NCI-H345 treated with DMSO at 0.1 percent for 48 hours (cell line): ENCODE measurements around the gene SPRED2.

ENCODE experiments used
- DNase-seq: peaks from one replicate; lab custom pipeline; 2025; ENCODE audit not compliant: unreplicated experiment; lab: John Stamatoyannopoulos, UW

SPRED2 gene

DNA sequence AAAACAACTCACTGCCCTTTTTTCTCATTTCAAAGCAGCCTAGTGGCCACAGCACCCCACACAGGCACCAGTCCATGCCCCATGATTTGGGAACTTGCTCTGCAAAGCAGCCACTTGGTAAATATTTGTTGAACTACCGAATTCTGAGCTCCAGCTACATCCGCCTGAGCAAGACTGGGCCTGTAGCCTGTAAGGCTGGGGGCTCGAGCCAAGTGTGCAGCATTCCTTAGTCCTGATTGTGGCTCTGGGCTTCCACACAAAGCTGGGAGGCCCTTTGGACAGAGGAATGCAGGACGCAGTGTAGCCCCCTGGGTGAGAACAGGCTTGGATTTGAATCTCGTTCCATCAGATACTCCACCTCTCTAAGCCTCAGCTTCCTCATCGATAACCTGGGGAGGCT, 116.3 kb downstream of the SPRED2 start:
- DNase-seq, result no peak

DNA sequence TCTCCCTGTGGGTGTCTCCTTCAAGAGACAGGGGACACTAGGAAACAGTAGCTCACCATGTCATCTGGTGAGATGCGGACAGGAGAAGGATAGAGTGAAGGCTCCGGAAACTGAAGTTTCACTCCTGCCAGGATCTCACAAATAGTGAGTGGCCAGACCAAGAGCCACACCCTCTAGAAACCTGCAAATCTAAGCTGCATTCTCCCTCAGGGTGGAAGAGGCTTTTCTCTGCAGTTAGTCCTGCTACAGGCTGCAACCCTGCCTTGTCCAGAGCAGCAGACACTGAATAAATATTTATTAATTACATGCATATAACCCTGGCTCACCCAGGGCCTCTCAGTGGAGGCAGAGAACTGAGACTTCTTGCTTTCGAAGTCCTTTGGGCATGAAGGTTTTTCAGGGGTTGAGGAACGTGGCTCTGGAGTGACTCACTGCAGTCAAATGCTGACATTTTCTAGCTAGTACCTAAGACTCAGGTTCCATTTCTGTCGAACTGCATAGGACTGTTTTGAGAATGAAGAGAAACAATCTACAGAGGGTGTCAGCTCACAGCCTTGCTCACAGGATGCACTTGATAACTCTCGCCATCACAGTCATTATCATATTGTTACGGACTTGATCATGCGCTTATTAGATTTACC, 117.5 kb downstream of the SPRED2 start:
- no peak for DNase-seq

DNA sequence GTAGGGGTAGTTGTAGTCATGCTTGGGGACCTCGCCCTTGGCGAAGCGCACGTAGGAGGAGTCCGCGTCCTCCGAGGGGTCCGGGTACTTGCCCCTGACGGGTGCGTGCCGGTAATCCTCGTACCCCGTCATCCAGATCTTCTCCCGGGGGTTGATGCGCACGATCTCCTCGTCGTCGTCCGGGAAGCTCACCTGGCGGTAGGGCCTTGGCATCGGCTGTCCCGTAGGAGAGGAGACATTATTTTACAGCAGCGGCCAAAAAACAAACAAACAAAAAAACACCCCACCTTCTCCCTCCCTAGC, 118.5 kb downstream of the SPRED2 start:
- no peak for DNase-seq

DNA sequence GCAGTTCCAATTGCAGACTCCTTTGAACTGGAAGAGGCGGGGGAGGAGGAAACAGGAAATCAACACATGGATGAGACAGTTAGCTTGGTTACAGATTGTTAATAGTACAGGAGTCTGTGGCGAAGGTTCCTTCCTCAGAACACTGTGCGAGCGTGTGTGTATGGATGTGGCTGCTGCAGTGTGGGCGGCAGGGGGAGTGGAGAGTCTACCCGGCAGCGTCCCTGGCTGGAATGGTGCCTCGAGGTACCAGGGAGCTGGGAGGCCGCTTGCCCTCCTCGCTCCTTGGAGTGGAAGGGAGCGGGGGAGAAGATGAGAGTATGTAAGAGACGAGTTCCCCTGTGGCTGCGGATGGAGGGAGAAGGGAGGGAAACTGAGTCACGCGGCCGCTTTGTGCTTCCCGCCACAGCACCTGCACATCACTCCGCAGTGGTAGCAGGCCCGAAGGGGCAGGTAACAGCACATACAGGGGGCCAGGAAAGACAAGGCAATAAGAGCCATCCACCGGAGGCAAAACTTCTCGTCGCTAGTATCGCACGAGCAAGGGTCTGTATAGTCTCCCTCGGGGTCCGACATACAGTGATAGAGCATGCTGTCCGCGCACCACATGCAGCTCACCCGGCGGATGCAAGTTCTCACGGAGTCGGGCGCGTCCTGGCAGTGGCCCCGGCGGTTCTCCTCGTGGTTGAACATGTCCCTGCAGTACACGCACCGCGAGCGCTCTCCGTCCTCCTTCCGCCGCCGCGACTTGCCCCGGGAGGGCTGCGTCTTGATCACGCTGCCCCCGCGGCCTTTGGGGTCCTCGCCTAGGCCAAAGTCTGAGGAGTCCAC, 119.1 kb downstream of the SPRED2 start:
- no peak for DNase-seq

DNA sequence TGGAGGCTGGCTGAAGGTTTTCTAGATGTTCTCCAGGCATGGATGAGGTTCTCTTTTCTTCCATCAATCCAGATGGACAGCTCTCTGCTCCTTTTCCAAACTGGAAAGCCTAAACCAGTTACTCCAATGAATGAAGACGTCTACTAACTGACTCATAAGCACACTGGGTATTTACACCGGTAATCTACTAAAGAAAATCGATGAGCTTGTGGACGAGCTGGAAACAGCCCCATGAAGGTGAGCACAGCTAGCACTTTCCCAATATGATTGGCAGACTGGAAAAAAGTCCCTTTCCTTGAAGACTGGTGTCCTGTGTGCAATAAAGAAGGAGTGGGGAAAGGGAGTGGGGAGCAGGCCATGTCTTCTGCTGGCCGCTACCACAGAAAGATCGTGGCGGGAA, 120.8 kb downstream of the SPRED2 start:
- no peak for DNase-seq

DNA sequence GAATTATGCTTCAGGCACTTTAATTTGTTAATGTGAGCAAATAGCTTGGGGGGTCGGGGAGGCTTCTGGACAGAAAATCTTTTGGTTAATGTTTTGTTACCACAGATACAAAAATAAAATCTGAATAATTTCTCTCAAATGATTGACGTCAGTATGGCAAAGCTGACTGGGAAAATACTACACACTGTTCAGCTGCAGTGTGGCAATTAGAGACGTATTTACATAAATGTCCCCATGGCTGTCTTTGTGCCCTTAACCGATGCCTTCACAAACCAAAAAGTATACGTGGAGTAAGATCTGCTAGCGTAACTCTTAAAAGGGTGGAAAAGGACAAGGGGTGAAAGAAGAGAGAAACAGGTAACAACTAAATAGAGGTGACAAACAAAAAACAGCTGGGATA, 121.3 kb downstream of the SPRED2 start:
- no peak for DNase-seq

DNA sequence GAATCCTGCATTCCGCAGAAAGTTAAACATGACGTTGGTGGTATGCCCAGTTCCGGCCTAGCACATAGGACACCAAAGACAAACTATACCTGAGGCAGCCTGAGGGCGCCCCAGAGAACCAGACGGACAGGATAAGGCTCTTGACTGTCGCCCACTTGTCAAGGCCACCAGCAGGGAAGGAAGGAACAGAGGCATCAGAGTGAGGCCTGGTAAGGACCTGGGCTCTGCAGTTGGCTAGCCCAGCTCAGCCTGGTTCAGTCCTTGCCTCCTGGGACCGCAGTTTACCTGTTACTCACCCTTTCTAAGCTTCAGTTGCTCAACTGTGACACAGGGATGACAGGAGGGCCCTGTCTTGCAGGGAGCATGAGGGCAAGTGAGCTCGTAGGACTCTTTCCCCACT, 122.7 kb downstream of the SPRED2 start:
- no peak for DNase-seq

DNA sequence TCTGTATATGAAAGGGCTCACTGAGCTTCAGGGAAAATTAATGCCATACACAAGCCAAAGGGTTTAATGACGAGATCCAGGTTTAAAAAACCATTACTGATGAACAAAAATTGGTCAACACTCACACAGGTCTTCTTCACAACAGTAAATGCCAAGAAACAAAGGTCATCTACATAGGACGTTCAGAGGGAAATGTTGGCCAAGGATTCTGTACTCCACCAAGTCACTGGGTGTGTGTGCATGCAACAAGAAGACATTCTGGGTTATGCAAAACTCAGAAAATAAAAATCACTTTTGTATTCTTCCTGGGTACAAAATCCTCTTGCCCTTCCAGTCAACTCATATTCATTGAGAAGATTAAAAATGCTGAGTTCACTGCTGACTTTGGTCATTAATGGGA, 126.5 kb downstream of the SPRED2 start:
- no peak for DNase-seq

DNA sequence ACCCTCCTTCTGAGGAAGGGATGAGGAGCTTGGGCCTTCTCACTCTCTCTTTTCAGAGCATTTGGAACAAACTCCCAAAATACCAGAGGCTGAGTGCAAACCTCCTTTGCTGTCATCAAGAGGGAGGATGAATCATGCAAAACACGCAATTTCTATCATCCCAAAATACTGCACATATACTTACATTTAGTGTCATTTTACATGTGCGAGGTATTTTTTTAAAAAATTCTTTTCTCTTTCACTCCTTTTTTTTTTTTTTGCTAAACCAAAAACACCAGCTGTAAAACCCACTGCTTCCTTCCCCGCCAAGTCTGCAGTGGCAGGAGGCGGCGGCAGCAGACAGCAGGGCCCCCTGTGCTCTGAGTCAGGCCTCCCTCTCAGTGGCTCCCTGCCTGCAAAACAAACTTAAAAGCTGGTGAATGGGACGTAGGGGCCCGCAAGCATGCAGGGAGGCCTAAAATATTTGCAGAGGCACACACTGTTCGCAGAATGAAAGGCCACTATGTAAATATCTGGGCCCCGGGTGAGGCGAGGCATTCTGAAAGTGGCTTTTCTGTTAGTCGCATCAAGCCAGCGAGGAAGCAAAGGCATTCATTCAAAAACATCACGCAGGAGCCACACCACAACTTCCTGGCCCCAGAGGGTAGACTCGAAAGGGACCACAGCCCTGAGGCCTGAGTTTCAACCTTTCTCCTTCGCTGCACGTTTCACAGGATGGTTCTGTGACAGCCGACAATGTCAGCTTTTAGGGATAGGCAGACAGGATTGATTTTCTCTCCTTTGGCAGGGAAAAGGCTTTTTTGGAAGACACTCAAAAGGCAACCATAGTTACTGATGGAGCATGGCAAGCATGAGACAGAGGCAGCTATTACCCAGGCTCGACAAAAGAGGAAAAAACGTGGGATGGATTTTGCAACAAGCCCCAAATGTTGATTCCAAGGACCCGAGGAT, 131.4 kb downstream of the SPRED2 start:
- DNase-seq, result peak; percentile 58

DNA sequence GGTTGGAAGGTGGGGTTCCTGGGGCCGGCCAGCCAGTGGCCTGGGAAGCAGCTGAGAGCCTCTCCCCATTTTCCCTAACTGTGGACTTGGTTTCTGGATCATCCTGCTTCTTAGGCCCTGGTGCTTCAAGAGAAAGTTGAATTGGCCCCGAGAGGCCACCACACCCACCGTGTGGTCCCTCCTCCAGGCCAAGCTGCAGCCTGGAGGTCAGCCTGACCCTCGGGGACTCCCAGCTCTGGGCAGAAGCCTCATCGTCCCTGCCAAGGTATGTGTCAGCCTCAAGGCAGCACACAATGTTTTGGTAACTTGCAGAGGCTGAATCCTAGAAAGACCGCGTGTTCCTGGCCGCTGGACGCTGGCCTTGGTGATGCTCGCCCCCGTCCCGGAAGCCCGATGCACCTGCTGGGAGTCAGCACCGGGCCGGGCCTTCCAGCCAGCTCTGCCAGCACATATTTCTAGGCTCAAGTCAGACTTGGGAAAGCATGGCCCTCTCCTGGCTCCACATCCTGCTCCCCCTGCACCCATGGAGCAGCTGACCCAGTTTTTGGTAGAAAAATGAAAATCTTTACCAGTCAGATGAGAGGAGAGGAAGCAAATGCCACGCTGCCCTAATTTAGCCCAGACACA, 132.2 kb downstream of the SPRED2 start:
- DNase-seq, result no peak

DNA sequence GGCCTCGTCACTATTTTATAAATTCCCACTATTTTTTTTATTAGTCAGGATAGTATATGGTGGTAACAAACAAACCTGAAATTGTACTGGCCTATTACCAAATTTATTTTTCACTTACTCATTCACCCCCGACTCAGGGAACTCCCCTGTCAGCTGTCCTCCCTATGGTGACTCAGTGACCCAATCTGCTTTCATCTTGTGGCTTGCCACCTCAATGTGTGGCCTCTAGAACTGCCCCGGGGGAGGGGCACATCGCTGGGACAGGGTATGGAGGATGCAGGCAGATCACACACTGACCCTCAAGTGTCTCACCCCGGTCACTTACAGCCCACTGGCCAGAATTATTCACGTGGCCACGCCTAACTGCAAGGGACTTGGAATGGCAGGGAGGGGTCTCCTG, 133.2 kb downstream of the SPRED2 start:
- DNase-seq, result no peak

DNA sequence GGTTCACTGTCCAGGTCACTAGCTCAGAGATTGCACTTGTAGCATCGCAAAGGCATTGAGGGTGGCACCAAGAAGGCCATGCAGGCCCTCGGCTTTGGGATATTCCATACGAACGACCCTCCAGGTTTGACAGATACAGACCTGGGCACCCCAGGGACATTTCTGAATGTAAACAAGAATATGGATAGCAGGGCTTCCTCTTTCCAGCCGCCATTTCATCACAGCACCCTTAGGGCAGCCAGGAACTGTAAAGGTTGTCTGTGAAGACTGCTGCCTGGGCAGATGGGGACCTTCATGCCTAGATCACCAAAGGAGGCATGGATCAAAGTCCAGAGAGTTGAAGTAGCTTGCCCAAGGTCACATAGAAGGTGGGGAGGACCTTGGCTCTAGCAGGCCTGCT, 134.3 kb downstream of the SPRED2 start:
- DNase-seq, result no peak

DNA sequence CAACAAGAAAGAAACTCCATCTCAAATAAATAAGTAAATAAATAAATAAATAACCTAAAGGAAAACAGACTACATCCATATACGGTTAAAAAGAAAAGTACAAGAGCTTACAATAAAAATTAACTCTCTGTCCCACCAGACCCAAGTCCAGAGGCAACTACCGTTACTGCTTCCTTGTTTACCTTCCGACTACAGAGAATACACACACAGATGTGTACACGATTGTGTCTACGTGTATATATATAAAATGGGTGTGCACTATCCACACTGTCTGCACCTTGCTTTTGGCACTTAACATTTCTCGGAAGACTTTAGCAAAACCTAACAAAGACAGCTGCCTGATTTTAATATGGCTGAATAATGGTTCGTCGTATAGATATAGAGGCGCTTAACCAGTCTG, 134.9 kb downstream of the SPRED2 start:
- no peak for DNase-seq

DNA sequence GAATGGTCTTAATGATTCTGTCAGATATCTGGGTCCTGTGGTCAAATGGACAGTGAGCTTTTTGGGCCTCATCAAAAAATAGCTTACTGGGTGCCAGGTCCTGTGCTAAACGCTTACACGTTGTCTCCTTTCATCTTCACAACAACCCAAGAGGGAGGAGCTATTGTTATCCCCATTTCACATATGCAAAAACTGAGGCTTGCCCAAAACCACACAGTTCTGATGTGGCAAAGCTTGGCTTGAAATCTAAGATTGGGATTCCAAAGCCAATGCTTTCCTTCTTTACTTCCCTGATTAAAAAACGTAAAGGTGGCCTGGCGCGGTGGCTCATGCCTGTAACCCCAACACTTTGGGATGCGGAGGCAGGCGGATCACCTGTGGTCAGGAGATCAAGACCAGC, 135.4 kb downstream of the SPRED2 start:
- DNase-seq, result no peak

DNA sequence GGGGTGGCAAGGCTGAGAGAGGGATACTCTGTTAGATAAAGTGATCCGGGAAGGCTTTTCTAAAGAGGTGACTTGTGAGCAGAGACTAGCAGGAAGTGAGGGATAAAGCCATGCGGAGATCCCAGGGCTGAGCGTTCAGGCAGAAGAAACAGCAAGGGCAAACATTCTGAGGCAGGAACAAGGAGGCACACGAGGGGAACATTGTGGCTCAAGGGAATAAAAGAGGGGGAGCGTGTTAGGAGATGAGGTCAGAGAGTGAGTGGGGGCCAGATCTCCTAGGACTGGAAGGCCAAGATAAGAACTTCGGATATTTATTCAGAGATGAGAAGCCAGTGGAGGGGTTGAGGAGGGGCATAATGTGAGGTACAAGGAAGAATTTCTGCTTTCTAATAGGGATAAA, 137.7 kb downstream of the SPRED2 start:
- no peak for DNase-seq

DNA sequence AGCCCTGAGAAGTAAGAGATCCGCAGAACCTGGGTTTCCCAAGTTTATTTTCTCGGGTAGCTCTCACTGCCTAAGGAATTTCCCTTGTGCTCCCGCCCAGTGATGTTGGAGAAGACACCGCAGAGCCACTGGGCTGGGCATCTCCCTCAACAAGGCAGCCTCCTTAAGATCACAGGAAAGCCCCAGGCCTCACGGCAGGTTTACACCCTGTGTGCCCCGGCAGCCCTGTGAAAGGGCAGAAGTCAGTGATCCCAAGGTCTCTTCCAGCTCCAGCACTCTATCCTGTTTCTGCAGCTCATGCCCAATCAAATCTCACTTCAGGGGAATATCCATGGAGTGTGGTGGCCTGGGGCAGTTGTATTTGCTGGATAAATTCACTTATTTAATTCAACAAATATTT, 138.3 kb downstream of the SPRED2 start:
- no peak for DNase-seq

DNA sequence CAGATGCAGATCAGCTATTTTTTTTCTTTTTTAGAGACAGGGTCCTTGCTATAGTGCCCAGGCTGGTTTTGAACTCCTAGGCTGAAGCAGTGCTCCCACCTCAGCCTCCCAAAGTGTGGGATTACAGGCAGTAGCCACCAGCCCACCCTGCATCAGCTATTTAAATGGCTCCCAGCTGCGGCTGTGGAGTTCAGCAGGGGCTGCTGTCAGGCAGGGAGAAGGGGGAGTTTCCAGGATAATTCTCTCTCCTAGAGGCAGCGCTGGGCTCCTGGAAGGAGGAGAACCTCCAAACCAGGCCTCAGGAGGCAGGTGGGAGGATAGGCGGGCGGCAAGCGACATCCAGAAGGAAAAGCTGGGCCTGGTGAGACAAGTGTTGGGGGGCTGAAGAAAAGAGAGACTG, 139.0 kb downstream of the SPRED2 start:
- no peak for DNase-seq

DNA sequence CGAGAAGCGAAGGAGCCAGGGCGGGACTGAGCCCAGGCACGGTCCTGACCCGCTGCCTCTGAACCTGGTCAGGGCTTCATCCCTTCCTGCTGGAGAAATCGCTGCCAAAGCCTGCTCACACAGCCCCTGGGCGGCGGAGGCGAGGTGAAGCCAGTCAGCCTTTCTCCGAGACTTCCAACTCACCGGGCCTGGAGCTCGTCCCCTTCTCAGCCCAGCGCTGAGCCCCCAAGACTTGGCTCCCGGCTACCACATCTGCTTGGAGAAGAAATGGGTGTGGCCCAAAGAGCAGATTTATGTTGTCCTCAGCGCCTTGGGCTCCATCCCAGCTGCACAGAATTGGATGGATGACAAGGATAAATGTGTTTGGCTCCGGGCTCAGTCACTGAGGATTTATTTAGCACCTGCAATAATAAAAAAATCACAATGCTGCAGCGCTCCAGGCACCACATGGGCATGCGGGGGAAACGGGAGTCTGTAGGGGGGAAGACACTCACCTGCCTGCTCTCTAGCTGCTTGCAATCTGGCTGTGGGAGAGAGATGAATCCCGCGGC, 139.9 kb downstream of the SPRED2 start:
- no peak for DNase-seq

DNA sequence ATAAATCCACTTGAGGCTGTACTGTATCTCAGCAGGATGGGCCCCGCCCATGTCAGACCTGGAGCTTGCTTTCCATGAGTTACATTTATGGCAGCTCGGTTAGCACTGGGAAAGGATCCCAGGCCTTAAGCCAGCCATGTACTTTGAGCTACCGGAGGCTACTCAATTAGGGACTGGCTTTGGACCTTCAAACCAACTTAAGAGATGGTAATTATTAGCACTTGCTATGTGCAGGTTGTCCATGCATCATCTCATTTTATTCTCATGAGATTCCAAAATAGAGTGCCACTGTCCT, 140.3 kb downstream of the SPRED2 start:
- no peak for DNase-seq

DNA sequence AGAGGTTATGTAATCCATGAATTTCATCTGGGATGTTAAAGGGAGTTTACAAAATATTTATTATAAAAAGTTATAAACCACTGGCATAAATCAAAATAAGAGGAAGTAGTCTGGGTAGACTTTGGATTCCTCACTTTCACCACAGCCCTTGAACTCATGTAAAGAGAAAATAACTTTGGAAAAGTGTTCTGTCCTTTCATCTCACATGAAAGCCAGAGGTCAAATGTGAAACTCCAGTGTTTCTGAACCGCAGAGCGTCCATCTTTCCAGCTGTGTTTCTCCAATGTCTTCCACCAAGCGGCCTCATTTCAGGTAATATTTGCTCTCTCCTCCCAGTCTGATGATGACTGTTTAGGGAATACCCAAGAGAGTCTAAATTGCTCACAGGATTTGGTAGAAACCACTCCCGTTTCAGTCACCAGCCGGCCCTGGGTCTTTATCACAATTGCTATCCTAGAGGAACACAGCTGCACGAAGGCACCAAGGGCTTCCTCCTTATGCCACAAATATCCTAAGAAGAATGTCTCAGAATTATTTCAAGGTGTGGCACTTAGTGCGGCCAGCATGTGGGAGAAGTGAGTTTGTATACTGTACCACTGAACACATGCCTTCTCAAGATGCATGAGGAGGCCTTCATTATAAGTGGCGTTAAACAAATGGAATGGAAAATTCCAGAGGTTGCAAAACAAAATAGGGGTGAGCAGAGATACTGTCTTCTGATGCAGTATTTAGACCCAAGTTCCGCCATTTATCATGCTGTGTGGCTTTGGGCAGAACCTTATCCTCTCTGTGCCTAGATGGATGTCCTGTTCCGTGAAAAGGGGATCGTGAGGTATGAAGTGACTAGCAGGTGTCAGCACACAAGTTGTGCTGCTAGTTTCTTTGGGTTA, 140.9 kb downstream of the SPRED2 start:
- DNase-seq, result no peak
